IMR-90 (cell line): ENCODE results near the gene CCNE1. TPM values are rescaled to one million over a fixed set of nuclear protein-coding genes. Genes with fewer than 3 reads are reported as not detected.

Experiments
- ATAC-seq: fragments of 200-7000 bp; cut with Tn5 transposase; 2 replicates; pipeline ENCODE4 v1.9.1; 2020; ENCODE audit warnings: low read depth, mild to moderate bottlenecking, moderate library complexity
- BruUV-seq: library from RNA; stranded (reverse); fragments of 400-500 nt; replicated peaks from 2 replicates; lab custom pipeline; 2021; lab: Mats Ljungman, UMichigan
- CTCF ChIA-PET: fragments of 300-600 bp; formaldehyde crosslinking; extraction: SDS; loops from one replicate; lab custom pipeline; 2021; ENCODE audit warnings: antibody characterized with exemption; lab: Yijun Ruan, JAX
- POLR2A ChIA-PET: fragments of 300-600 bp; sonication (Branson Sonifier 250); formaldehyde crosslinking; loops from one replicate; lab custom pipeline; 2022; ENCODE audit warnings: antibody characterized with exemption; ENCODE audit not compliant: unreplicated experiment; lab: Charles Lee
- DNase-seq: peaks from one replicate; pipeline ENCODE4 v3.0.0; 2013
- H2AFZ ChIP-seq: replicated peaks from 2 replicates; pipeline ENCODE3; 2013; ENCODE audit warnings: low read length, mild to moderate bottlenecking; ENCODE audit not compliant: poor library complexity
- H2AK5ac ChIP-seq: 2 replicates; pipeline ENCODE4 v1.6.1; 2013; ENCODE audit warnings: low read depth, low read length, inconsistent platforms
- H2AK9ac ChIP-seq: replicated peaks from 2 replicates; pipeline ENCODE3; 2013; ENCODE audit warnings: mild to moderate bottlenecking, low read depth, low read length, moderate library complexity; ENCODE audit not compliant: poor library complexity
- H2BK120ac ChIP-seq: 2 replicates; pipeline ENCODE4 v1.6.1; 2013; ENCODE audit warnings: low read depth, low read length, inconsistent platforms
- H2BK15ac ChIP-seq: 3 replicates; pipeline ENCODE4 v1.6.1; 2013; ENCODE audit warnings: low read depth, low read length, inconsistent platforms
- H2BK20ac ChIP-seq: 2 replicates; pipeline ENCODE4 v1.6.1; 2013; ENCODE audit warnings: low read depth, mild to moderate bottlenecking, inconsistent platforms, low read length, moderate library complexity
- H2BK5ac ChIP-seq: 2 replicates; pipeline ENCODE4 v1.6.1; 2013; ENCODE audit warnings: mild to moderate bottlenecking, low read depth, low read length, inconsistent platforms; ENCODE audit not compliant: poor library complexity, severe bottlenecking
- H3K14ac ChIP-seq: replicated peaks from 2 replicates; pipeline ENCODE4 v1.6.1; 2013; ENCODE audit warnings: low read depth, low read length, inconsistent platforms
- H3K18ac ChIP-seq: 2 replicates; pipeline ENCODE4 v1.6.1; 2013; ENCODE audit warnings: low read depth, low read length, control low read depth
- H3K23ac ChIP-seq: 2 replicates; pipeline ENCODE4 v1.6.1; 2013; ENCODE audit warnings: low read depth, low read length, inconsistent platforms
- H3K27ac ChIP-seq: 2 replicates; pipeline ENCODE4 v1.5.1; 2013; ENCODE audit warnings: mild to moderate bottlenecking, control low read depth, low read length; ENCODE audit not compliant: insufficient read depth
- H3K27me3 ChIP-seq: 2 replicates; pipeline ENCODE4 v1.6.1; 2013; ENCODE audit warnings: low read length; ENCODE audit not compliant: control insufficient read depth, insufficient read depth
- H3K36me3 ChIP-seq: 2 replicates; pipeline ENCODE4 v1.6.1; 2013; ENCODE audit warnings: low read length, mixed read lengths; ENCODE audit not compliant: control insufficient read depth, insufficient read depth
- H3K4ac ChIP-seq: 2 replicates; pipeline ENCODE4 v1.6.1; 2013; ENCODE audit warnings: low read depth, low read length, inconsistent platforms
- H3K4me1 ChIP-seq: 2 replicates; pipeline ENCODE4 v1.6.1; 2013; ENCODE audit warnings: low read length, mixed read lengths; ENCODE audit not compliant: control insufficient read depth, insufficient read depth
- H3K4me2 ChIP-seq: 2 replicates; pipeline ENCODE4 v1.6.1; 2013; ENCODE audit warnings: low read depth, mild to moderate bottlenecking, control low read depth, low read length, moderate library complexity
- H3K4me3 ChIP-seq: 2 replicates; pipeline ENCODE4 v1.5.1; 2013; ENCODE audit warnings: low read depth, mild to moderate bottlenecking, control low read depth, low read length, moderate library complexity; ENCODE audit not compliant: insufficient read depth
- H3K56ac ChIP-seq: 2 replicates; pipeline ENCODE4 v1.6.1; 2013; ENCODE audit warnings: low read length, inconsistent platforms; ENCODE audit not compliant: insufficient read depth; ENCODE audit errors: extremely low read depth
- H3K79me1 ChIP-seq, 2 experiments: 2 replicates each; pipeline ENCODE4 v1.6.1; 2013; ENCODE audit warnings: low read length in 2 of 2, inconsistent platforms in 1 of 2, low read depth in 1 of 2
- H3K9ac ChIP-seq: 2 replicates; pipeline ENCODE4 v1.6.1; 2013; ENCODE audit warnings: low read depth, low read length, control low read depth
- H3K9me1 ChIP-seq: 2 replicates; pipeline ENCODE4 v1.6.1; 2013; ENCODE audit warnings: low read length, inconsistent platforms; ENCODE audit not compliant: insufficient read depth
- H3K9me3 ChIP-seq: 2 replicates; pipeline ENCODE4 v1.6.1; 2013; ENCODE audit warnings: low read length; ENCODE audit not compliant: control insufficient read depth, insufficient read depth
- H4K20me1 ChIP-seq: 2 replicates; pipeline ENCODE4 v1.6.1; 2013; ENCODE audit warnings: low read length, inconsistent platforms; ENCODE audit not compliant: insufficient read depth
- H4K5ac ChIP-seq: 2 replicates; pipeline ENCODE4 v1.6.1; 2013; ENCODE audit warnings: mild to moderate bottlenecking, low read depth, low read length, control low read depth
- H4K8ac ChIP-seq, 2 experiments: 2 replicates each; pipeline ENCODE4 v1.6.1; 2013; ENCODE audit warnings: low read depth in 2 of 2, low read length in 2 of 2, control low read depth in 1 of 2, inconsistent platforms in 1 of 2
- H4K91ac ChIP-seq: 2 replicates; pipeline ENCODE4 v1.6.1; 2013; ENCODE audit warnings: low read depth, low read length, inconsistent platforms; ENCODE audit not compliant: insufficient read depth
- BHLHE40 ChIP-seq: fragments of 150-350 bp; IDR thresholded peaks from 2 replicates; pipeline ENCODE4 v1.6.1; 2016; ENCODE audit warnings: mild to moderate bottlenecking, low read depth, low read length
- CEBPB ChIP-seq: IDR thresholded peaks from 2 replicates; pipeline ENCODE4 v1.6.1; 2012; ENCODE audit warnings: low read depth, low read length, improper control_type of control experiment
- CHD1 ChIP-seq: IDR thresholded peaks from 2 replicates; pipeline ENCODE4 v1.6.1; 2012; ENCODE audit warnings: low read depth, low read length, improper control_type of control experiment
- ELK1 ChIP-seq: fragments of 150-350 bp; IDR thresholded peaks from 2 replicates; pipeline ENCODE4 v1.6.1; 2016; ENCODE audit warnings: low read depth, mild to moderate bottlenecking, low read length, moderate library complexity, borderline replicate concordance
- FOS ChIP-seq: fragments of 150-350 bp; IDR thresholded peaks from 2 replicates; pipeline ENCODE4 v1.6.1; 2016; ENCODE audit warnings: low read depth, low read length
- MAFK ChIP-seq: IDR thresholded peaks from 2 replicates; pipeline ENCODE4 v1.6.1; 2012; ENCODE audit warnings: low read depth, low read length, improper control_type of control experiment
- MAZ ChIP-seq: IDR thresholded peaks from 2 replicates; pipeline ENCODE4 v1.6.1; 2012; ENCODE audit warnings: low read depth, mild to moderate bottlenecking, low read length, improper control_type of control experiment, moderate library complexity, borderline replicate concordance
- MXI1 ChIP-seq: IDR thresholded peaks from 2 replicates; pipeline ENCODE4 v1.6.1; 2012; ENCODE audit warnings: low read depth, mild to moderate bottlenecking, low read length, moderate library complexity, borderline replicate concordance
- NFE2L2 ChIP-seq: fragments of 150-350 bp; IDR thresholded peaks from 2 replicates; pipeline ENCODE4 v1.6.1; 2016; ENCODE audit warnings: low read depth, mild to moderate bottlenecking, low read length
- POLR2A ChIP-seq: IDR thresholded peaks from 2 replicates; pipeline ENCODE4 v1.6.1; 2012; ENCODE audit warnings: mild to moderate bottlenecking, low read depth, low read length
- RAD21 ChIP-seq: IDR thresholded peaks from 2 replicates; pipeline ENCODE4 v1.6.1; 2012; ENCODE audit warnings: low read length, improper control_type of control experiment
- RCOR1 ChIP-seq: IDR thresholded peaks from 2 replicates; pipeline ENCODE4 v1.6.1; 2012; ENCODE audit warnings: mild to moderate bottlenecking, low read length, improper control_type of control experiment; ENCODE audit not compliant: insufficient replicate concordance
- RFX5 ChIP-seq: IDR thresholded peaks from 2 replicates; pipeline ENCODE4 v1.8.0; 2012; ENCODE audit warnings: low read depth, mild to moderate bottlenecking, low read length, moderate library complexity
- SMC3 ChIP-seq: fragments of 150-350 bp; IDR thresholded peaks from 2 replicates; pipeline ENCODE4 v1.6.1; 2016; ENCODE audit warnings: low read depth, mild to moderate bottlenecking, antibody characterized with exemption, low read length, moderate library complexity
- WGBS, 2 experiments: methylation state at CpG; one replicate each; pipeline versions ENCODE4 v1.1.5 to v1.1.7; 2013; ENCODE audit warnings: missing lambda C conversion rate in 2 of 2; ENCODE audit not compliant: insufficient read length in 1 of 2; ENCODE audit errors: extremely low coverage in 2 of 2; 5-methylcytosine and 5-hydroxymethylcytosine counted together
- dilution Hi-C: fragments of 300-500 bp; cut with HindIII; formaldehyde crosslinking; loops from one replicate; pipeline ENCODE4 v1.14.3; 2018; ENCODE audit warnings: low sequenced_read_pairs; ENCODE audit not compliant: unreplicated experiment
- in situ Hi-C: fragments of 300-500 bp; cut with MboI; formaldehyde crosslinking; loops from 3 replicates; pipeline ENCODE4 v1.14.3; 2019; ENCODE audit warnings: low sequenced_read_pairs, inconsistent platforms, mixed read lengths
- intact Hi-C: fragments of 100-400 bp; cut with micrococcal nuclease; formaldehyde crosslinking; loops from 2 replicates; pipeline ENCODE4 v1.10.0; 2022
- polyA plus RNA-seq, 3 experiments: library from polyadenylated mRNA; depleted of rRNA; stranded (reverse); fragments of >200 nt; gene quantifications; 2 replicates each; pipeline ENCODE4 v1.2.3, GENCODE V29; 2012; ENCODE audit warnings: low replicate concordance in 1 of 3
- total RNA-seq: library from RNA; depleted of rRNA; stranded (reverse); fragments of >200 nt; gene quantifications from 2 replicates; pipeline ENCODE4 v1.2.3, GENCODE V29; 2012
- TF ChIP-seq, protein P1 (sequence below): fragments of 150-350 bp; IDR thresholded peaks from 2 replicates; pipeline ENCODE4 v1.6.1; 2017; ENCODE audit warnings: mild to moderate bottlenecking, antibody characterized with exemption, low read length, low read depth
- TF ChIP-seq, protein P2 (sequence below): conservative IDR thresholded peaks from 2 replicates; pipeline ENCODE4 v1.5.1; 2012; ENCODE audit warnings: mild to moderate bottlenecking, low read depth, low read length, improper control_type of control experiment

CCNE1 gene
- total and polyA plus RNA-seq, 2 of the 4 experiments (the other 2 are of a cell fraction): 6.8 to 7.0 TPM

GRCh38 chr19:29785360-29785759, 26.4 kb upstream of the CCNE1 start:
- H2AFZ ChIP-seq: no peak overlapping the region
- no peak overlapping the region for H2AK5ac ChIP-seq
- H4K8ac ChIP-seq: no peak overlapping the region
- in situ Hi-C loops (no loop called here), dilution Hi-C loops (no loop called here), intact Hi-C loops (no loop called here)
- TF ChIP-seq MAZ (no peak), RFX5 (no peak), FOS (no peak), NFE2L2 (no peak), SMC3 (no peak), MXI1 (no peak), MAFK (no peak), RAD21 (no peak), CHD1 (no peak), BHLHE40 (no peak), POLR2A (no peak), ELK1 (no peak), RCOR1 (no peak), CEBPB (no peak)
- TF ChIP-seq, protein P1, sequence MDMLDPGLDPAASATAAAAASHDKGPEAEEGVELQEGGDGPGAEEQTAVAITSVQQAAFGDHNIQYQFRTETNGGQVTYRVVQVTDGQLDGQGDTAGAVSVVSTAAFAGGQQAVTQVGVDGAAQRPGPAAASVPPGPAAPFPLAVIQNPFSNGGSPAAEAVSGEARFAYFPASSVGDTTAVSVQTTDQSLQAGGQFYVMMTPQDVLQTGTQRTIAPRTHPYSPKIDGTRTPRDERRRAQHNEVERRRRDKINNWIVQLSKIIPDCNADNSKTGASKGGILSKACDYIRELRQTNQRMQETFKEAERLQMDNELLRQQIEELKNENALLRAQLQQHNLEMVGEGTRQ: no peak
- TF ChIP-seq, protein P2, sequence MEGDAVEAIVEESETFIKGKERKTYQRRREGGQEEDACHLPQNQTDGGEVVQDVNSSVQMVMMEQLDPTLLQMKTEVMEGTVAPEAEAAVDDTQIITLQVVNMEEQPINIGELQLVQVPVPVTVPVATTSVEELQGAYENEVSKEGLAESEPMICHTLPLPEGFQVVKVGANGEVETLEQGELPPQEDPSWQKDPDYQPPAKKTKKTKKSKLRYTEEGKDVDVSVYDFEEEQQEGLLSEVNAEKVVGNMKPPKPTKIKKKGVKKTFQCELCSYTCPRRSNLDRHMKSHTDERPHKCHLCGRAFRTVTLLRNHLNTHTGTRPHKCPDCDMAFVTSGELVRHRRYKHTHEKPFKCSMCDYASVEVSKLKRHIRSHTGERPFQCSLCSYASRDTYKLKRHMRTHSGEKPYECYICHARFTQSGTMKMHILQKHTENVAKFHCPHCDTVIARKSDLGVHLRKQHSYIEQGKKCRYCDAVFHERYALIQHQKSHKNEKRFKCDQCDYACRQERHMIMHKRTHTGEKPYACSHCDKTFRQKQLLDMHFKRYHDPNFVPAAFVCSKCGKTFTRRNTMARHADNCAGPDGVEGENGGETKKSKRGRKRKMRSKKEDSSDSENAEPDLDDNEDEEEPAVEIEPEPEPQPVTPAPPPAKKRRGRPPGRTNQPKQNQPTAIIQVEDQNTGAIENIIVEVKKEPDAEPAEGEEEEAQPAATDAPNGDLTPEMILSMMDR: no peak
- CTCF ChIA-PET: no interaction called here
- WGBS, 2 experiments: no CpG with 5 or more reads among the region's 5 CpGs
- ATAC-seq: no peak
- H2AK9ac ChIP-seq: no peak overlapping the region
- POLR2A ChIA-PET: interaction anchor here (1.0 kb wide), 1 partner anchor 11 kb away, joined by 4 read pairs; no protein-coding TSS in a partner anchor
- H3K56ac ChIP-seq: no peak overlapping the region
- H2BK15ac ChIP-seq: no peak overlapping the region
- no peak overlapping the region for H3K4me3 ChIP-seq
- no peak for DNase-seq
- H2BK5ac ChIP-seq: no peak overlapping the region
- H3K9me3 ChIP-seq: no peaks in the 10 kb centered on the region
- H3K14ac ChIP-seq: no peak overlapping the region
- no peak overlapping the region for H4K5ac ChIP-seq
- no peak overlapping the region for H3K27ac ChIP-seq
- H3K4me1 ChIP-seq: no peaks in the 10 kb centered on the region
- H3K36me3 ChIP-seq: no peaks in the 10 kb centered on the region
- H3K4ac ChIP-seq: no peak overlapping the region
- H4K91ac ChIP-seq: no peak overlapping the region
- no peaks in the 10 kb centered on the region; the same call in 1 of the 2 replicates for H3K27me3 ChIP-seq
- no peaks in the 10 kb centered on the region for H3K79me1 ChIP-seq
- no peak overlapping the region for H3K4me2 ChIP-seq
- H4K20me1 ChIP-seq: no peaks in the 10 kb centered on the region
- no peak overlapping the region for H2BK20ac ChIP-seq
- H3K23ac ChIP-seq: no peak overlapping the region
- no peak overlapping the region for H2BK120ac ChIP-seq
- BruUV-seq: no TSS peak
- H3K18ac ChIP-seq: no peak overlapping the region
- H3K9me1 ChIP-seq: no peaks in the 10 kb centered on the region
- no peak overlapping the region for H3K9ac ChIP-seq
